Urinary bladder (tissue), 4 donors: ENCODE data around the gene CCDC88A. TPM values are rescaled to one million over a fixed set of nuclear protein-coding genes. Genes with fewer than 3 reads are reported as not detected.

Experiments
- DNase-seq: peaks from one replicate; pipeline ENCODE4 v3.0.0-alpha.2; 2015; ENCODE audit errors: extremely low spot score
- H3K27ac ChIP-seq: one replicate; pipeline ENCODE4 v1.5.1; 2013; ENCODE audit warnings: low read depth, mild to moderate bottlenecking, moderate library complexity
- H3K36me3 ChIP-seq: one replicate; pipeline ENCODE4 v1.6.1; 2013; ENCODE audit warnings: mild to moderate bottlenecking, moderate library complexity; ENCODE audit not compliant: insufficient read depth
- H3K4me1 ChIP-seq: one replicate; pipeline ENCODE4 v1.6.1; 2013; ENCODE audit warnings: mild to moderate bottlenecking, moderate library complexity; ENCODE audit not compliant: insufficient read depth
- H3K4me3 ChIP-seq: one replicate; pipeline ENCODE4 v1.5.1; 2013; ENCODE audit warnings: low read depth, low read length
- WGBS: extraction: QIAGEN DNeasy Blood & Tissue Kit; methylation state at CpG from one replicate; pipeline ENCODE4 v1.1.7; 2013; 5-methylcytosine and 5-hydroxymethylcytosine counted together
- polyA plus RNA-seq: library from polyadenylated mRNA; stranded (reverse); fragments of 200-250 nt; gene quantifications from one replicate; pipeline ENCODE4 v1.2.3, GENCODE V29; 2013
- total RNA-seq: library from RNA; depleted of rRNA; stranded (reverse); fragments of >200 nt; gene quantifications from one replicate; pipeline ENCODE4 v1.2.3, GENCODE V29; 2014
- donor health status: healthy with polysubstance abuse.
- donor health status: healthy.

CCDC88A gene
- total and polyA plus RNA-seq, 2 donors: 12.0 to 210 TPM

DNA sequence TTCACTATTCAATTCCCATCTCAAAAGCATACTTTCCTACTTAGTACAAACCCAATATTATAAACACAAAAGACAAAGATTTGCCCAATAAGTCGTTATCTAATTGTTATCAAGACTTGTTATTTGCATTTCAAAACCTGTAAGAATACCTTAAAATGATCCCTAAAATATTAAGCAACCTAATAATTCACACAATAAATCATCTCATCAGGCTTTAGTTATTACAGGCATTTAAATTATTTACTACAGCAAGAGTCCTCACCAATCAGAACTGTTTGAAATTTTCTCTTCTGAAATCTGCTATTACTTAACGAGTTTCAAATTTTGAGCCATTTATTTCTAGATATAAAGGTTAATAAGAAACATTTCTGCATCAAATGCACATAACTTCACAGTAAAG is 1.6 kb downstream of the CCDC88A start:
- no peaks in the 10 kb centered on the region for H3K36me3 ChIP-seq
- H3K4me3 ChIP-seq: no peak overlapping the region
- no peak overlapping the region for H3K27ac ChIP-seq
- WGBS: 9% methylated on average over 2 of the region's 2 CpGs
- DNase-seq: no peak
- H3K4me1 ChIP-seq: no peaks in the 10 kb centered on the region

DNA sequence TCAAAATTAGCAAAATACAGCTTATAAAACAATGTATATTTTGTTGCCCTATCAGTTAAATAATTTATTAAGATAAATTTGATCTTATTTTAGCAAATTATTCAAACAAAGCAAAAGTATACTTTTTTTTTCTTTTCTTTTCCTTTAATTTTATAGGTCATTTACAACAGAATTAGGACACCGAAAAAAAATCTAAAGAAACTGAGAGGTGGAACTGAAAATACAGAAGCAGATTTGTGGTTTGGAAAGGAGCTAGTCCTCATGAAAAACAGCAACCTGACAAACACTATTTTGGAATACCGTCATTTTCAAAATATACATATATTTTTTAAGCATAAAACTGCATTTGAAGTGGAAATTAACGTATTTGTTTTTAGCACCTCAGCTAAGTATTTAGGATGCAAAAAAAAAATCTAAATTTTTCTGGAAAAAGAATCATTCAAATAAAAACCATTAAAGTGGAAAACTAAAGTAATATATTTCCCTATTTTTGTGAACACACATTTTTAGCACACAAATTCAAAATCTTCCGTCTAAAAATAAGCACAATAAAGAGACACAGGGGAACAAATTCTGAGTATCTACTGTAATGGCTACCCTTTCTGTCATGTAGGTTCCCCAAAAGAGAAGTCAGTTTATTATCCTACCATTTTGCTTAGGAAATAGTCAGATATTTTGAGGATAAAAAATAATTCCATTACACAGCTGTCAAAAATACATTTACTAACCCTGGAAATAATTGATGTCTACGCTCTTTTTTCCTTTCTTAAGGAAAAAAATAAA is 2.7 kb downstream of the CCDC88A start:
- Histone ChIP-seq H3K4me3 (no peak overlapping the region), H3K4me1 (no peaks in the 10 kb centered on the region), H3K27ac (no peak overlapping the region), H3K36me3 (no peaks in the 10 kb centered on the region)
- WGBS: 69% methylated on average over 5 of the region's 5 CpGs
- DNase-seq: no peak

DNA sequence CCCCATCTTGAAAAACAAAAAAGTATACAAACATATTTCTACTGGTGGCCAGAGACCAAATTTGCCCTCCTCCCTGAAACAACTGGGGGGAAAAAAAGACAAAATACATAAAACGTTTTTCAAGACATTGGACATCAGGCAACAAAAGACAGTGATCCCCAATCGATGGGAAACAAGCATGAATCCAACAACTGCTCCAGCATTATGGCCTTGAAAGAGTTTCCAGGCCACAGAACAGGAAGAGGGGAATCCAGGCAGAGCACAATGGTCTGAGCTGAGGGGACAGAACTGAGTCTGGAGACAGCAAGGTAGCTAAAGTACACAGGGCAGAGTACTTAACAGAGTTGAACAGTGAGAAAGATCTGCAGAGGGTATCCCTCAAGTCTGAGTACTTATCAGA is 4.4 kb downstream of the CCDC88A start:
- WGBS: 86% methylated on average over 2 of the region's 2 CpGs
- H3K27ac ChIP-seq: no peak overlapping the region
- no peaks in the 10 kb centered on the region for H3K4me1 ChIP-seq
- no peak overlapping the region for H3K4me3 ChIP-seq
- DNase-seq: no peak
- H3K36me3 ChIP-seq: no peaks in the 10 kb centered on the region

DNA sequence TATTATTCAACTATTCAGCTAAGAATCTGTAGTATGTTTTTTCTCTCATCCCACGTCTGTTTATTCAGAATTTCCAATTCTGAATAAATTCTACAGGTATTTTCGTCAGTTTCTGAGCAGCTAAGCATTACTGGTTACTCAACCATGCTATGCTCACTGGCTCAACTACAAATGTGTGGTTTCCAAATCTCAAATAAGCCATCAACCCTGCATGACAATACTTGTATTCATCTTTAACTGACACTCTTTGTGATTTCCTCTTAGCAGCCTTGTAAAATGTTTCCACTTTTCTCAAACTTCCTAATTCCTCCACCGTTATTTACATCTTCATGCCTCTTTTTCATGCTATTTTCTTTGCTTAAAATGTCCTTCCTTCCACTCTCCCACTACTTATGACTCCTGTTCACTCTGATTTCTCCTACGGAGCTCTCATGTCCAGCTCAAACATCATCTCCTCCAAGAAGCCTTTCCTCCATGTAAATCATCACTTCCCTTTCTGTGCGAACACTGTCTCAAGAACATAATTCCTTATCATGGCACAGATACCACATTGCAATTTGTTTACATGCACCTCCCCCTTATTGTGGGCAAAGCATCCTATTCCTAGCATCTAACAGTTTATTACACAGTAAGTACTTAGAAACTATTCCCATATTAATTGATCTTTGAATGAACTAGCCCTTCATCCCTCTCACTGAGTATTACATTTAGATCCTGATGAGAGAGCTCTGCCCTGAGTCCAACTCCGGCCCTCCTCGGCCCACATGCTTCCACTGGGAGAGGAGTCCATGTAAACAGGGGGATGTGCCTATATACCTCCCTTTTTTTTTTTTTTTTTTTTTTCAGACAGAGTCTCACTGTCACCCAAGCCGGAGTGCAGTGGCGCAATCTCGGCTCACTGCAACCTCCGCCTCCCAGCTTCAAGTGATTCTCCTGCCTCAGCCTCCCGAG is 10.5 kb downstream of the CCDC88A start:
- no peaks in the 10 kb centered on the region for H3K4me1 ChIP-seq
- WGBS: 82% methylated on average over 12 of the region's 12 CpGs

DNA sequence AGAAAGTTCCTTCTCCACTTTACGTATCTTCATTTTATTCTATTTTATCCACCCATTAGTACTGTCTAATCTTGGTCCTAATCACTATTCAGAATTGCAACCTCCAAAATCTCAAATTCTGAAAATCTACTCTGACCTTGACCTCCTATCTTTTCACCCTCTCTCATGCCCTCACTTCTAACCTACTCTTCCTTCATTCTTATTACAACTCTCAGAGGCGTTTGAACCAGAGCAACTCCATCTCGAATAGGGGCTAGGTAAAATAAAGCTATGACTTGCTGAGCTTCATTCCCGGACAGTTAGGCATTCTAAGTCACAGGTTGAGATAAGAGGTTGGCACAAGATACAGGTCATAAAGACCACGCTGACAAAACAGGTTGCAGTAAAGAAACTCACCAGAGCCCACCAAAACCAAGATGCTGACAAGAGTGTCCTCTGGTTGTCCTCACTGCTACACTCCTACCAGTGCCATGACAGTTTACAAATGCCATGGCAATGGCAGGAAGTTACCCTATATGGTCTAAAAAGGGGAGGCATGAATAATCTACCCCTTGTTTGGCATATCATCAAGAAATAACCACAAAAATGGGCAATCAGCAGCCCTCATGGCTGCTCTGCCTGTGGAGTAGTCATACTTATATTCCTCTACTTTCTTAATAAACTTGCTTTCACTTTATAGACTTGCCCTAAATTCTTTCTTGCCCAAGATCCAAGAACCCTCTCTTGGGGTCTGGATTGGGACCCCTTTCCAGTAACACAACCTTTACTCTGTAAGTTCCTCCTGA is 11.4 kb downstream of the CCDC88A start:
- H3K36me3 ChIP-seq: no peaks in the 10 kb centered on the region
- no peak overlapping the region for H3K4me3 ChIP-seq
- no peak for DNase-seq
- H3K4me1 ChIP-seq: no peaks in the 10 kb centered on the region
- no peak overlapping the region for H3K27ac ChIP-seq
- WGBS: 72% methylated on average over 5 of the region's 5 CpGs

More for the DNA sequence above, 10.5 kb downstream of the CCDC88A start:
- Histone ChIP-seq H3K4me3 (no peak overlapping the region), H3K36me3 (no peaks in the 10 kb centered on the region), H3K27ac (no peak overlapping the region)
- no peak for DNase-seq

DNA sequence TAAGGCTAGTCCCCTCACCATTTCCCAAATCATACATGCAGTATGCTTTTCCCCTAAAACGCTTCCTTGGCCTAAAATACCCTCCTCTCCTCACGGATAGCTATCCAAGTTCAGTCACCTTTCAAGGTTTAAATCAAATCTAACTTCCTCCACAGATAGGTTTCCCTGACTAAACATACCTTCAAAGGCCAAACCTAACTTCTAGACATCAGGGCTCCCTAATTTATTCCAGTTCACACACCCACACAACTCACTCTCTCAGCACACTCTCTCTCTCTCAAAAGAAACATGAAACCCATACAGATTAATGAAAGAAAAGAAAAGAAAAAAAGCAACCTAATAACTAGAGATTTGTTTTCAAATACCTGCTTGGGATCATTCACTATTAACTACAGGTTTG is 14.5 kb downstream of the CCDC88A start:
- Histone ChIP-seq H3K36me3 (no peaks in the 10 kb centered on the region), H3K27ac (no peak overlapping the region), H3K4me1 (no peaks in the 10 kb centered on the region), H3K4me3 (no peak overlapping the region)
- 95% methylated on average over 2 of the region's 2 CpGs for WGBS
- DNase-seq: no peak

DNA sequence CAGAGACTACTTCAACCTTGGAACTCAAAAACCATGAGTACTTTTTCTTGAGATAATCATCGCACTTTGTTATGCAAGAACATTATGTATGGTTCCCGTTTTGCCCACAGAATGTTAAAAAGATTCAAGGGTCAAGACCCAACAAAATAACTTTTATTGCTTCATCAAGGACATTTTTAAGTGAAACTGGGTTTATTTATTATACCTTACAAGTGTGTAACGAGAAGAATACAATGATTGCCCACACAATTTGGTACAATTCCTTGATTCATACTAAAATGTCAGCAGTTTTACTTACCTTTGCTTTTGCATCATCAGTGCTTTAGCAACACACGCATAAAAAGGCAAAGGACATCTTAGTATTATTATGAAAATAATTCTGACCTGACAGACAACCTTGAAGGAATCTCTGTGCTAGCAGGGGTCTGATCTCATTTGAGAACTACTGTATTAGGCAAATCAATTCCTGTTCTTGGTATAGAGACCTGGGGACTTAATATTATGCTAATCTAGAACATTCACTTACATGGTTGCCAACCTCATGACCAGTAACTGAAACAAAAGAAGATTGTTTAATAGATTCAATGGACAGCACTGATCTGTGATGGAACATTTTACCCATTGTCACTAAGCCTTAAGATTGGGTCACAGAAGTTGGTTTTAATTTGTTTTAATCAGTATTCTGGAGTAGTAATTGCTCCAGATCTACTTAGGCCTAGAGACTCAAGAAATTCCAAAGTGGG is 16.2 kb downstream of the CCDC88A start:
- H3K36me3 ChIP-seq: no peaks in the 10 kb centered on the region
- WGBS: 92% methylated on average over 4 of the region's 4 CpGs
- no peak overlapping the region for H3K4me3 ChIP-seq
- no peak overlapping the region for H3K27ac ChIP-seq
- no peak for DNase-seq
- H3K4me1 ChIP-seq: no peaks in the 10 kb centered on the region

DNA sequence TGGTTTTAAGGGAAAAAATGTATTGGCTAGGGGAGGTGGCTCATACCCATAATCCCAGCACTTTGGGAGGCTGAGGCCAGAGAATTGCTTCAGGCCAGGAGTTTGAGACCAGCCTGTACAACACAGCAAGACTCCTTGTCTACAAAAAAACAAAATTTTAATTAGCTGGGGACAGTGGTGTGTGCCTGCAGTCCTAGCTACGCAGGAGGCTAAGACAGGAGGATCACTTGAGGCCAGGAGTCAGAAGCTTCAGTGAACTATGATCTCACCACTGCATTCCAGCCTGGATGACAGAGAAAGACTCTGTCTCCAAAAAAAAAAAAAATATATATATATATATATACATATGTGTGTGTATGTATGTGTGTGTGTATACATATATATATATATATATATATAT is 18.5 kb downstream of the CCDC88A start:
- H3K4me1 ChIP-seq: no peaks in the 10 kb centered on the region
- no peaks in the 10 kb centered on the region for H3K36me3 ChIP-seq
- DNase-seq: no peak
- H3K4me3 ChIP-seq: no peak overlapping the region
- no peak overlapping the region for H3K27ac ChIP-seq
- WGBS: 100% methylated on average over 1 of the region's 1 CpG

DNA sequence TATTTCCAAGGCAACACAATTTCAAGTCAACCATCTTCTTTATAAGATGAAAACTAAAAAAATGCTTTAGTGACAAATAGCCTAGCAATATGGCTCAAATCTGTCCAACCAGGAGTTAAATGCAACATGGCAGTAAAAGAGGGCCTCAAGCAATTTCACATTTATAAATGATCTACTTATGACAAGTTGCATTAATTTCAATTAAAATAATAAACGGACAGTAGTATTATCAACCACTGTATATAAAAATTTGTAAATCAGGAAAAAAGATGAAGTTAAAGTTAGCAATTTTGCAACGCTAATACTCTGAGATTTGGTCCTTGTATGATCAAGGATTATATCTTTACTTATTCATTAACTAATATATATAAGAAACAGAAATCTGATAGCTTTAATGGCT is 19.3 kb downstream of the CCDC88A start:
- Histone ChIP-seq H3K36me3 (no peaks in the 10 kb centered on the region), H3K4me1 (no peaks in the 10 kb centered on the region), H3K4me3 (no peak overlapping the region), H3K27ac (no peak overlapping the region)
- no peak for DNase-seq
- WGBS: 95% methylated on average over 2 of the region's 2 CpGs

DNA sequence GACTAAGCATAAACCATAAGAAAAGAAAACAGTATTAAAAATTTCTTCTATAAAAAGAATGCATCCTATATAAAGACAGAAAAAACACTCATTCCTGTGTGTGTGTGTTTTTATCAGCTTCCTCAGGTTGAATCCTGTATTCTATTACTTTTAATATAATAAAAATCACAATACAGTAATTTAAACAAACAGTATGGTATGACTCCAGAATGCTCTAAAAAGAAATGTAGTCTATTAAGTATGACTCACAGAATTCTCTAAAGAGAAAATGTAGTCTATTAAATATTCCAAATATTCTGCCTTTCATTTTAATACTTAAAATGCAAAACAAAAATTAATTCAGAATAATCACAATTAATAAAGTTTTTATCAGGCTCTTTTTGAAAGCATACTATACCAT is 19.8 kb downstream of the CCDC88A start:
- no peak overlapping the region for H3K4me3 ChIP-seq
- H3K27ac ChIP-seq: no peak overlapping the region
- no peak for DNase-seq
- no peaks in the 10 kb centered on the region for H3K36me3 ChIP-seq
- H3K4me1 ChIP-seq: no peaks in the 10 kb centered on the region

DNA sequence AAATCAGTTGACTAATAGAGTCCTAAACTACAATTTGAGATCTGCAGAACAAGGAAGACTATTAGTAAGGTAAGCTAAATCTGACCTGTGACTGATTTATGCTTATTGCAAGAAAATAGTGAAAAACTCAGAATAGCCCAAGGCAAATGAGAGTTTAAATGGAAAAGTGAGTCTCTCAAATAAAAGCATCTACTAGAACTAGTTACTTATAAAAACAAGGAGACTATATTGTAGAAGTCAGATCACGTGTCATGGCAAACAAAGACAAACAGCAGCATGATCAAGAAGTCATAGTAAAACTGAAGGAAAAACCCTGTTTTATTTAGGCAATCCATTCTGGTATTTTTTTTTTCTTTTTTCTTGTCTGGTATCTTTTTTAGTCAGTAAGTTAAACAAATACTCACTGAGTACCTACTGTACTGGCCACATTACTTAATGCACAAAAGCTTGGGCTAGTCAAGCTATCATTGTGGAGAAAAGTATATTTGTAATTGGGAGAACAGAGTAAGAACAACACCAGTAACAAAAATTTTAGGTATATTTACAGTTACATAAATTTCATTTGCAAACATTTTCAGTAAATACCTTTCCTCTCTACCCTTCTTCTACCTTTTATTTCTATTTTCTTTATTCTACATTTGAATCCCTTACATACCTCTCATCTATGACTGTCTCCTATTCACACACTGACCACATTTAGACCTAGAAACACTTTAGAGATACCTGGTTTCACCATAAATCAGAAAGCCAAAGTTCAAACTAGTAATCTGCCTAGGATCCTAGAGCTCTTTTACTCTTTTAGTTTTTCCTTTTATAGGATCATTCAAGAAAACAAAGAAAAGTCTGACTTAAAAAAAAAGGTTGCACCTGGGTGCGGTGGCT is 23.7 kb downstream of the CCDC88A start:
- no peaks in the 10 kb centered on the region for H3K36me3 ChIP-seq
- 71% methylated on average over 2 of the region's 2 CpGs for WGBS
- H3K4me3 ChIP-seq: no peak overlapping the region

DNA sequence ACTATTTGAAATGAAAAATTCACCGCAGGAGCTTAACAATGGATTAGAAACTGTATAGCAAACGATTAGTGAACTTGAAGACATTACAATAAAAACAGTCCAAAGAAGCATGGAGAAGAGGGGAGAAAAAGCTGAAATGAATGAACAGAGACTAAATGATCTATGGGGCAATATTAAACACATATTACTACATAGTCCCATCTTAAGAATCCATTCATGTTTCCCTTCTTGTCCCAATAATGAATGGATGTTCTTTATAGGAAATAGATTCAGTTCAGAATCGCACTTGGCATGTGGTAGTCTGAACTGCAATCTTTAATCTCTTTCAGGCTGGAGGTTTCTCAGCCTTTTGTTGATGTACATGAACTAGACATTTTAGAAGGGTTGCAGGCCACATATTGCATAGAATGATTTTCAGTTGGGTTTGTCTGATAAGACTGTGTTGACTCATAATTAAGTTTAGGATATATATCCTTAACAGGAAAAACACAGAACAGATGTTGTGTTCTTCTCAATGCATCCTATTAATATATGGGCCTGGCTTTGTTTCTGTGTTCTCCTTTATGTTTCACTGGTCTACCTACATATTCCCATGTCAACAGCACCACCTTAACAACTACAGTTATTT is 27.9 kb downstream of the CCDC88A start:
- H3K4me1 ChIP-seq: no peaks in the 10 kb centered on the region
- H3K4me3 ChIP-seq: no peak overlapping the region
- H3K27ac ChIP-seq: no peak overlapping the region
- no peak for DNase-seq
- WGBS: 78% methylated on average over 3 of the region's 3 CpGs
- no peaks in the 10 kb centered on the region for H3K36me3 ChIP-seq

More for the DNA sequence above, 23.7 kb downstream of the CCDC88A start:
- no peak overlapping the region for H3K27ac ChIP-seq
- DNase-seq: no peak
- H3K4me1 ChIP-seq: no peaks in the 10 kb centered on the region
